GM18498 (cell line): ENCODE results near the gene CAMK1D.

Source experiments
- ATAC-seq: cut with Tn5 transposase; IDR thresholded peaks from one replicate; pipeline ENCODE4 v1.9.1; 2021; ENCODE audit warnings: mild to moderate bottlenecking, moderate library complexity; ENCODE audit not compliant: unreplicated experiment

The CAMK1D gene

GRCh38 chr10:12459340-12459739 lies 110.0 kb downstream of the CAMK1D start:
- ATAC-seq, result no peak

GRCh38 chr10:12459762-12460161 lies 110.4 kb downstream of the CAMK1D start:
- ATAC-seq, result no peak

- peak; percentile 65 for ATAC-seq
Measured at GRCh38 chr10:12463459-12463838, 114.1 kb downstream of the CAMK1D start.

- no peak for ATAC-seq
Measured at GRCh38 chr10:12465385-12466136, 116.2 kb downstream of the CAMK1D start.

GRCh38 chr10:12466704-12467305 lies 117.5 kb downstream of the CAMK1D start:
- no peak for ATAC-seq

GRCh38 chr10:12469345-12469744 lies 120.0 kb downstream of the CAMK1D start:
- no peak for ATAC-seq

GRCh38 chr10:12470719-12471118 lies 121.4 kb downstream of the CAMK1D start:
- no peak for ATAC-seq

- no peak for ATAC-seq
Measured at GRCh38 chr10:12471135-12471534, 121.8 kb downstream of the CAMK1D start.

GRCh38 chr10:12473491-12473890 lies 124.1 kb downstream of the CAMK1D start:
- ATAC-seq, result no peak

GRCh38 chr10:12474727-12475412 lies 125.5 kb downstream of the CAMK1D start:
- ATAC-seq, result no peak

GRCh38 chr10:12476656-12477055 lies 127.3 kb downstream of the CAMK1D start:
- no peak for ATAC-seq

GRCh38 chr10:12479437-12479844 lies 130.1 kb downstream of the CAMK1D start:
- no peak for ATAC-seq

- ATAC-seq, result no peak
Measured at GRCh38 chr10:12479924-12480323, 130.6 kb downstream of the CAMK1D start.

GRCh38 chr10:12480440-12480839 lies 131.1 kb downstream of the CAMK1D start:
- ATAC-seq, result no peak

GRCh38 chr10:12481924-12482323 lies 132.6 kb downstream of the CAMK1D start:
- ATAC-seq, result no peak

- no peak for ATAC-seq
Measured at GRCh38 chr10:12482587-12482986, 133.2 kb downstream of the CAMK1D start.

GRCh38 chr10:12484002-12484918 lies 134.9 kb downstream of the CAMK1D start:
- ATAC-seq, result peak; percentile 33

GRCh38 chr10:12484941-12485805 lies 135.8 kb downstream of the CAMK1D start:
- ATAC-seq, result peak; percentile 64

- no peak for ATAC-seq
Measured at GRCh38 chr10:12487366-12487765, 138.0 kb downstream of the CAMK1D start.

- ATAC-seq, result no peak
Measured at GRCh38 chr10:12488626-12489025, 139.3 kb downstream of the CAMK1D start.
